ENCODE data around the gene RSPH6A. TPM values are rescaled to one million over a fixed set of nuclear protein-coding genes. Genes with fewer than 3 reads are reported as not detected.
"Not testable (repeated sequence)": the region's sequence is repeated elsewhere in the genome, so short reads cannot be mapped to it uniquely, and the experiment has no call there.

The RSPH6A gene
- total RNA-seq, 2 donors from 2014 or later, result not detected

DNA sequence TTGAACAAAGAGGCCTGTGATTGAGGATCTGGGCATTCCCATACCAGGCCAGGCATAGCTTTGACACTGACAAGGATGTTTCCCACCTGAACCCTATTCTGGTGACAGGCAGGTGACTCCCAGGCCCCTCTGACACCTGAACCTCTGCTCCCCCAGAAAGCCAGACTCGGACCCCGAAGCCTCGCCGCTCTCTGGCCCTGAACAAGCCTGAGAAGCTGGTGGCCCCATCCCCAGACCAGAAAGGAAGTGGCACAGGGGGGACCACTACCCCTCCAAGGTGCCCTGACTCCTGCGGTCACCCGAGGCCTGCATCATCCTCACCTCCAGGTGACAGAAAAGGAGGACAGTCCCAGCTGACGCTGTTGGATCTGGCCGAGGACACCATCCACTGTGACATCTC is 60.8 kb downstream of the RSPH6A start:
- no peak overlapping the region for H3K27ac ChIP-seq
- no peak overlapping the region for H3K4me3 ChIP-seq
- H3K27me3 ChIP-seq, result no peaks in the 10 kb centered on the region
- TF ChIP-seq, protein P1, sequence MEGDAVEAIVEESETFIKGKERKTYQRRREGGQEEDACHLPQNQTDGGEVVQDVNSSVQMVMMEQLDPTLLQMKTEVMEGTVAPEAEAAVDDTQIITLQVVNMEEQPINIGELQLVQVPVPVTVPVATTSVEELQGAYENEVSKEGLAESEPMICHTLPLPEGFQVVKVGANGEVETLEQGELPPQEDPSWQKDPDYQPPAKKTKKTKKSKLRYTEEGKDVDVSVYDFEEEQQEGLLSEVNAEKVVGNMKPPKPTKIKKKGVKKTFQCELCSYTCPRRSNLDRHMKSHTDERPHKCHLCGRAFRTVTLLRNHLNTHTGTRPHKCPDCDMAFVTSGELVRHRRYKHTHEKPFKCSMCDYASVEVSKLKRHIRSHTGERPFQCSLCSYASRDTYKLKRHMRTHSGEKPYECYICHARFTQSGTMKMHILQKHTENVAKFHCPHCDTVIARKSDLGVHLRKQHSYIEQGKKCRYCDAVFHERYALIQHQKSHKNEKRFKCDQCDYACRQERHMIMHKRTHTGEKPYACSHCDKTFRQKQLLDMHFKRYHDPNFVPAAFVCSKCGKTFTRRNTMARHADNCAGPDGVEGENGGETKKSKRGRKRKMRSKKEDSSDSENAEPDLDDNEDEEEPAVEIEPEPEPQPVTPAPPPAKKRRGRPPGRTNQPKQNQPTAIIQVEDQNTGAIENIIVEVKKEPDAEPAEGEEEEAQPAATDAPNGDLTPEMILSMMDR (IDR thresholded peaks at IDR 0.05), result no peak
- no peak for DNase-seq (ENCODE audit: low spot score)
- H3K9me3 ChIP-seq, result no peaks in the 10 kb centered on the region
- H3K36me3 ChIP-seq, result no peaks in the 10 kb centered on the region
- no peaks in the 10 kb centered on the region for H3K4me1 ChIP-seq

DNA sequence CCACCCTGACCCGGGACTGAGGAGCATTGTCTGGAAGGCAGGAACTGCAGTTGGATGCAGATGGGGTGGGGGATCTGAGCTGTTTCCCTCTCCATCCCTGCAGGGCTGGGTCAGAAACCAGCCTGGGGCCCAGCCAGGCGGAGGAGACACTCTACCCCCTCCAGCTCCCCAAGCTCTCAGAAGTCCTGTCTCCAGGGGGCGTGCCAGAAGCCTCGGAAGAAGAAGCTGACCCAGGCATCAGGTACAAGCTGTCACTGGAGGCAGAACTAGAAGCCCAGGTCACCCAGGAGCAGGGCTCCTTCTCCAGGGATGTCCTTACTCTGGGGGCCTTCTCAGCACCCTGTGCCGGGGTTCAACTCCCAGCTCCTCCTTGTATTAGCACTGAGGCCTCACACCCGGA is 61.6 kb downstream of the RSPH6A start:
- H3K4me1 ChIP-seq, result no peaks in the 10 kb centered on the region
- no peak overlapping the region for H3K4me3 ChIP-seq
- H3K27me3 ChIP-seq, result no peaks in the 10 kb centered on the region
- no peaks in the 10 kb centered on the region for H3K36me3 ChIP-seq
- H3K9me3 ChIP-seq, result no peaks in the 10 kb centered on the region
- TF ChIP-seq, protein P1 (IDR thresholded peaks at IDR 0.05), result no peak
- DNase-seq (ENCODE audit: low spot score), result no peak
- H3K27ac ChIP-seq, result no peak overlapping the region

DNA sequence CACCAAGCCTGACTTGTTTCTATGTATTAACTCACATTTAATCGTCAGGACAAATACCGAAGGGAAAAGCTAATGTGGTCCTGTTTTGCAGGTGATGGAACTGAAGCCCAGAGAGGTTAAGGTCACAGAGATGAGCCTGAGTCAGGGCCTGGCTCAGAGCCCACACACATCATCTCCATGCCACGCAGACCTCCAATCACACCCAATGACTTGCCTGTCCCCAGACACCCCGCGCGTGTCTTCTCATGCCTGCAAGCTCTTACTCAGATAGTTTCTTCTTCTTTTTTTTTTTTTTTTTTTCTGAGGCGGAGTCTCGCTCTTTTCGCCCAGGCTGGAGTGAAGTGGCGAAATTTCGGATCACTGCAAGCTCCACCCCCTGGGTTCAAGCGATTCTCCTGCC is 62.5 kb downstream of the RSPH6A start:
- Histone ChIP-seq H3K4me1 (no peaks in the 10 kb centered on the region), H3K36me3 (no peaks in the 10 kb centered on the region), H3K9me3 (no peaks in the 10 kb centered on the region), H3K4me3 (no peak overlapping the region), H3K27ac (no peak overlapping the region), H3K27me3 (no peaks in the 10 kb centered on the region)
- DNase-seq (ENCODE audit: low spot score), result no peak
- TF ChIP-seq, protein P1 (IDR thresholded peaks at IDR 0.05), result no peak

DNA sequence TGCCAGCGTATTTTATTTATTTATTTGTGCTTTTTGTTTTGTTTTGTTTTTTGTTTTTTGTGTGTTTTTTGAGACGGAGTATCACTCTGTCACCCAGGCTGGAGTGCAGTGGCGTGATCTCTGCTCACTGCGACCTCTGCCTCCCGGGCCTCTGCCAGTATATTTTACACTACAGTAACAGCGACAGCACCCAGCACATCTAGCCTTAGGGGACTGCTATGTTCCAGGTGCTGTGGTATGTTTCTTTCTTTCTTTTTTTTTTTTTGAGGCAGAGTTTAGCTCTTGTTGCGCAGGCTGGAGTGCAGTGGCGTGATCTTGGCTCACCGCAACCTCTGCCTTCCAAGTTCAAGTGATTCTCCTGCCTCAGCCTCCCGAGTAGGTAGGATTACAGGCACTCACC is 63.6 kb downstream of the RSPH6A start:
- H3K4me3 ChIP-seq; H3K9me3 ChIP-seq; H3K36me3 ChIP-seq; DNase-seq (ENCODE audit: low spot score); H3K4me1 ChIP-seq; H3K27ac ChIP-seq; H3K27me3 ChIP-seq: not testable (repeated sequence)

DNA sequence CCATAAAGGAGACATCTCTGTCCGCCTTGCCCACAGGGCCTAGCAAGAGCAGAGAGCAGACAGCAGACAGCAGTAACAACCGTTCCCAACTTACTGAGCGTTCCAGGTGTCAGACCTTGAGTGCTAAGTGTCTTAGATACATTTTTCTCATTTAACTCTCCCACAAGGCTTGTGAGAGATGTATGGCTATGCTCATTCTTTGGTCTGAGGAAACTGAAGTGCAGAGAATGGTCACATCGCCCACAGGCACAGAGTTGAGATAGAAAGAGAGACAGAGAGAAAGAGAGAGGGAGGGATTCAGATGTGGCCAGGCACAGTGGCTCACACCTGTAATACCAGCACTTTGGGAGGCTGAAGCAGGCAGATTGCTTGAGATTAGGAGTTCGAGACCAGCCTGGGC is 67.6 kb downstream of the RSPH6A start:
- Histone ChIP-seq H3K9me3 (no peaks in the 10 kb centered on the region), H3K4me1 (no peaks in the 10 kb centered on the region), H3K27ac (no peak overlapping the region), H3K36me3 (no peaks in the 10 kb centered on the region), H3K4me3 (no peak overlapping the region), H3K27me3 (no peaks in the 10 kb centered on the region)
- DNase-seq (ENCODE audit: low spot score), result no peak
- TF ChIP-seq, protein P1 (IDR thresholded peaks at IDR 0.05), result no peak

DNA sequence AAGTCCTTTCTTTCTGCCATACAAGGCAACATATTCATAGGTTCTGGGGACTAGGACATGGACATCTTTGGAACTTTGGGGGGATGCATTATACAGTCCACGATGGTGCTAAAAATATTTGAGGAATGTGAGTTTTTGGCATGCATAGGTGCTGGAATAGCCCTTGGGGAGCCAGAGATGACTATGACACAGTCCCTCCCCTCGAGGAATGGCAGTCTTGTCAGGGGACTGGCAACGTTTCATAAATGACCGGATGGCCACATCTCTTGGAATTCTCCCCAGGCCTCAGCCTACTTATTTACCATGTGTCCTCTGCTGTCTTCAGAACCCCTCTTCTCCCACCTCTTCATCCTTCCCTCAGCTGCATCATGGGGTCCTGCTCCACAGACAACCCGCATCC is 68.2 kb downstream of the RSPH6A start:
- H3K4me3 ChIP-seq, result no peak overlapping the region
- H3K4me1 ChIP-seq, result no peaks in the 10 kb centered on the region
- no peaks in the 10 kb centered on the region for H3K9me3 ChIP-seq
- H3K27ac ChIP-seq, result no peak overlapping the region
- TF ChIP-seq, protein P1 (IDR thresholded peaks at IDR 0.05), result no peak
- H3K36me3 ChIP-seq, result no peaks in the 10 kb centered on the region
- DNase-seq (ENCODE audit: low spot score), result no peak
- no peaks in the 10 kb centered on the region for H3K27me3 ChIP-seq

Other genes with a start within 250 kb of the RSPH6A start
- 10 to 100 TPM; 15.8 to 33.5 TPM for gene OPA3, start 230.5 kb downstream of the RSPH6A start, total RNA-seq
- 10 to 100 TPM in 1 of 2 donors, 1 to 10 TPM in 1; 6.2 to 12.1 TPM for gene GPR4, start 213.1 kb downstream of the RSPH6A start, total RNA-seq
- gene EML2, start 175.9 kb downstream of the RSPH6A start, total RNA-seq, result 10 to 100 TPM; 18.7 to 22.5 TPM
- 1 to 10 TPM; 2.7 to 3.1 TPM for gene GIPR, start 147.1 kb downstream of the RSPH6A start, total RNA-seq
- gene SNRPD2, start 123.4 kb downstream of the RSPH6A start, total RNA-seq, result 100 to 1,000 TPM; 158 to 201 TPM
- 1 to 10 TPM; 2.4 to 3.0 TPM for gene QPCTL, start 122.6 kb downstream of the RSPH6A start, total RNA-seq
- 10 to 100 TPM; 11.6 to 12.1 TPM for gene FBXO46, start 84.4 kb downstream of the RSPH6A start, total RNA-seq
- gene MEIOSIN, start 81.9 kb downstream of the RSPH6A start, total RNA-seq, result under 1 TPM; 0.78 to 0.90 TPM
- 10 to 100 TPM in 1 of 2 donors, 1 to 10 TPM in 1; 9.3 to 18.6 TPM for gene SIX5, start 46.1 kb downstream of the RSPH6A start, total RNA-seq
- 100 to 1,000 TPM; 107 to 214 TPM for gene DMPK, start 32.8 kb downstream of the RSPH6A start, total RNA-seq
- gene DMWD, start 22.5 kb downstream of the RSPH6A start, total RNA-seq, result 10 to 100 TPM; 41.5 to 55.9 TPM
- 10 to 100 TPM; 16.4 to 20.6 TPM for gene SYMPK, start 47.8 kb upstream of the RSPH6A start, total RNA-seq
- not detected for gene FOXA3, start 49.0 kb upstream of the RSPH6A start, total RNA-seq
- 10 to 100 TPM; 24.2 to 30.5 TPM for gene IRF2BP1, start 70.8 kb upstream of the RSPH6A start, total RNA-seq
- 1 to 10 TPM; 6.0 to 7.2 TPM for gene MYPOP, start 87.3 kb upstream of the RSPH6A start, total RNA-seq
- gene NANOS2, start 99.5 kb upstream of the RSPH6A start, total RNA-seq, result not detected
- gene NOVA2, start 158.6 kb upstream of the RSPH6A start, total RNA-seq, result 1 to 10 TPM; 1.5 to 3.9 TPM
- gene CCDC61, start 180.2 kb upstream of the RSPH6A start, total RNA-seq, result 1 to 10 TPM; 5.3 to 7.8 TPM
- not detected for gene PGLYRP1, start 207.7 kb upstream of the RSPH6A start, total RNA-seq
- gene IGFL4, start 225.7 kb upstream of the RSPH6A start, total RNA-seq, result not detected